ENCODE results near the gene ADGRE3.

ADGRE3 gene

GRCh38 chr19:14689598-14690503 lies 15.2 kb upstream of the ADGRE3 start, which contains the start of gene ZNF333 (continued):
- no peak for TF ChIP-seq ZSCAN16 (tag by site-specific recombination; IDR thresholded peaks at IDR 0.05)
- peak; percentile 68 for TF ChIP-seq ZXDB (tag by site-specific recombination; IDR thresholded peaks at IDR 0.05)
- peak; percentile 95 for TF ChIP-seq ZNF341 (tag by site-specific recombination; IDR thresholded peaks at IDR 0.05; ENCODE audit: low read depth)
- TF ChIP-seq, protein P1, sequence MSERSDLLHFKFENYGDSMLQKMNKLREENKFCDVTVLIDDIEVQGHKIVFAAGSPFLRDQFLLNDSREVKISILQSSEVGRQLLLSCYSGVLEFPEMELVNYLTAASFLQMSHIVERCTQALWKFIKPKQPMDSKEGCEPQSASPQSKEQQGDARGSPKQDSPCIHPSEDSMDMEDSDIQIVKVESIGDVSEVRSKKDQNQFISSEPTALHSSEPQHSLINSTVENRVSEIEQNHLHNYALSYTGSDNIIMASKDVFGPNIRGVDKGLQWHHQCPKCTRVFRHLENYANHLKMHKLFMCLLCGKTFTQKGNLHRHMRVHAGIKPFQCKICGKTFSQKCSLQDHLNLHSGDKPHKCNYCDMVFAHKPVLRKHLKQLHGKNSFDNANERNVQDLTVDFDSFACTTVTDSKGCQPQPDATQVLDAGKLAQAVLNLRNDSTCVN (tag by site-specific recombination; optimal IDR thresholded peaks at IDR 0.05) = peak; percentile 48
- 0 out of 2 replicates have a peak, but pooled peaks have one; percentile 30 for TF ChIP-seq ZNF600 (tag by site-specific recombination; IDR thresholded peaks at IDR 0.05)
- TF ChIP-seq ZNF335 (tag by site-specific recombination; conservative IDR thresholded peaks at IDR 0.05) = peak; percentile 90
- TF ChIP-seq, protein P2, sequence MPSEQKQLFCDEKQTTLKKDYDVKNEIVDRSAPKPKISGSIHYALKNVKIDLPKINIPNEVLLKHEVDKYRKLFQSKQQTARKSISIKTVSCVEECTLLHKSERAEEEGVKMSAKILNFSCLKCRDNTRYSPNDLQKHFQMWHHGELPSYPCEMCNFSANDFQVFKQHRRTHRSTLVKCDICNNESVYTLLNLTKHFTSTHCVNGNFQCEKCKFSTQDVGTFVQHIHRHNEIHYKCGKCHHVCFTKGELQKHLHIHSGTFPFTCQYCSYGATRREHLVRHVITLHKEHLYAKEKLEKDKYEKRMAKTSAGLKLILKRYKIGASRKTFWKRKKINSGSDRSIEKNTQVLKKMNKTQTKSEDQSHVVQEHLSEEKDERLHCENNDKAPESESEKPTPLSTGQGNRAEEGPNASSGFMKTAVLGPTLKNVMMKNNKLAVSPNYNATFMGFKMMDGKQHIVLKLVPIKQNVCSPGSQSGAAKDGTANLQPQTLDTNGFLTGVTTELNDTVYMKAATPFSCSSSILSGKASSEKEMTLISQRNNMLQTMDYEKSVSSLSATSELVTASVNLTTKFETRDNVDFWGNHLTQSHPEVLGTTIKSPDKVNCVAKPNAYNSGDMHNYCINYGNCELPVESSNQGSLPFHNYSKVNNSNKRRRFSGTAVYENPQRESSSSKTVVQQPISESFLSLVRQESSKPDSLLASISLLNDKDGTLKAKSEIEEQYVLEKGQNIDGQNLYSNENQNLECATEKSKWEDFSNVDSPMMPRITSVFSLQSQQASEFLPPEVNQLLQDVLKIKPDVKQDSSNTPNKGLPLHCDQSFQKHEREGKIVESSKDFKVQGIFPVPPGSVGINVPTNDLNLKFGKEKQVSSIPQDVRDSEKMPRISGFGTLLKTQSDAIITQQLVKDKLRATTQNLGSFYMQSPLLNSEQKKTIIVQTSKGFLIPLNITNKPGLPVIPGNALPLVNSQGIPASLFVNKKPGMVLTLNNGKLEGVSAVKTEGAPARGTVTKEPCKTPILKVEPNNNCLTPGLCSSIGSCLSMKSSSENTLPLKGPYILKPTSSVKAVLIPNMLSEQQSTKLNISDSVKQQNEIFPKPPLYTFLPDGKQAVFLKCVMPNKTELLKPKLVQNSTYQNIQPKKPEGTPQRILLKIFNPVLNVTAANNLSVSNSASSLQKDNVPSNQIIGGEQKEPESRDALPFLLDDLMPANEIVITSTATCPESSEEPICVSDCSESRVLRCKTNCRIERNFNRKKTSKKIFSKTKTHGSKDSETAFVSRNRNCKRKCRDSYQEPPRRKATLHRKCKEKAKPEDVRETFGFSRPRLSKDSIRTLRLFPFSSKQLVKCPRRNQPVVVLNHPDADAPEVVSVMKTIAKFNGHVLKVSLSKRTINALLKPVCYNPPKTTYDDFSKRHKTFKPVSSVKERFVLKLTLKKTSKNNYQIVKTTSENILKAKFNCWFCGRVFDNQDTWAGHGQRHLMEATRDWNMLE (tag by site-specific recombination; conservative IDR thresholded peaks at IDR 0.05; ENCODE audit: low read depth) = peak; percentile 94

DNA sequence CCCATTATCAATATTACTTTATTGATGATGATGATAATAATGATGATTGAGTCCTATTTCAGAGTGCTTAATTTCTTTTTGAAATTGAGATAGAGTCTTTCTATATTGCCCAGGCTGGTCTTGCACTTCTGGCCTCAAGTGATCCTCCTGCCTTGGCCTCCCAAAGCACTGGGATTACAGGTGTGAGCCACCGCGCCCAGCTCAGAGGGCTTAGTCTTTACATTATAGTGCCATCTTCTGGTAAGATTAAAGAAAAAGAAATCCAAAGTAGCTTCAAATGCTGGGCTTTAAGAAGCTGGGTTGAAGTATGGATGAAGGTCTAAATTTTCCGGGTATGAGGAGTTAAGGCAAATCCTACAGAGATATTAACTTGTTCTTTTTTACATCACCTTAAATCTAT lies 11.8 kb upstream of the ADGRE3 start:
- H3K4me3 ChIP-seq (ENCODE audit: low read depth, low read length) = no peak overlapping the region
- H3K9me3 ChIP-seq (ENCODE audit: control insufficient read depth, insufficient read depth, low read depth, low read length) = no peaks in the 10 kb centered on the region
- ChIA-PET POLR2A (interaction anchor here (0.5 to 1.2 kb wide), 4 partner anchors 112 to 550 kb away, joined by 3 to 6 read pairs (median 4); no protein-coding TSS in a partner anchor), CTCF (interaction anchor here (0.5 to 9.2 kb wide), 10 partner anchors 9 to 1031 kb away, joined by 3 to 137 read pairs (median 4); partner anchors contain the start of genes ASF1B and NDUFB7)
- H3K27ac ChIP-seq (ENCODE audit: extremely low read depth, low read depth, low read length) = no peak overlapping the region
- H3K36me3 ChIP-seq (ENCODE audit: control insufficient read depth in 2 of 2, insufficient read depth in 1 of 2, low read length in 2 of 2) = no peaks in the 10 kb centered on the region
- H3K4me1 ChIP-seq (ENCODE audit: control insufficient read depth, insufficient read depth, low read length) = no peaks in the 10 kb centered on the region; the same call in 1 of the 2 replicates
- no peak for TF ChIP-seq ZNF777 (tag by site-specific recombination; IDR thresholded peaks at IDR 0.05; ENCODE audit: borderline replicate concordance)
- TF ChIP-seq, protein P3, sequence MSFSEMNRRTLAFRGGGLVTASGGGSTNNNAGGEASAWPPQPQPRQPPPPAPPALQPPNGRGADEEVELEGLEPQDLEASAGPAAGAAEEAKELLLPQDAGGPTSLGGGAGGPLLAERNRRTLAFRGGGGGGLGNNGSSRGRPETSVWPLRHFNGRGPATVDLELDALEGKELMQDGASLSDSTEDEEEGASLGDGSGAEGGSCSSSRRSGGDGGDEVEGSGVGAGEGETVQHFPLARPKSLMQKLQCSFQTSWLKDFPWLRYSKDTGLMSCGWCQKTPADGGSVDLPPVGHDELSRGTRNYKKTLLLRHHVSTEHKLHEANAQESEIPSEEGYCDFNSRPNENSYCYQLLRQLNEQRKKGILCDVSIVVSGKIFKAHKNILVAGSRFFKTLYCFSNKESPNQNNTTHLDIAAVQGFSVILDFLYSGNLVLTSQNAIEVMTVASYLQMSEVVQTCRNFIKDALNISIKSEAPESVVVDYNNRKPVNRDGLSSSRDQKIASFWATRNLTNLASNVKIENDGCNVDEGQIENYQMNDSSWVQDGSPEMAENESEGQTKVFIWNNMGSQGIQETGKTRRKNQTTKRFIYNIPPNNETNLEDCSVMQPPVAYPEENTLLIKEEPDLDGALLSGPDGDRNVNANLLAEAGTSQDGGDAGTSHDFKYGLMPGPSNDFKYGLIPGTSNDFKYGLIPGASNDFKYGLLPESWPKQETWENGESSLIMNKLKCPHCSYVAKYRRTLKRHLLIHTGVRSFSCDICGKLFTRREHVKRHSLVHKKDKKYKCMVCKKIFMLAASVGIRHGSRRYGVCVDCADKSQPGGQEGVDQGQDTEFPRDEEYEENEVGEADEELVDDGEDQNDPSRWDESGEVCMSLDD (tag by site-specific recombination; IDR thresholded peaks at IDR 0.05) = no peak
- TF ChIP-seq ZNF112 (tag by site-specific recombination; IDR thresholded peaks at IDR 0.05) = no peak
- TF ChIP-seq ZNF654 (tag by site-specific recombination; IDR thresholded peaks at IDR 0.05; ENCODE audit: low read depth) = peak; percentile 59
- TF ChIP-seq ATF2 (tag by site-specific recombination; IDR thresholded peaks at IDR 0.05; ENCODE audit: low read depth) = no peak
- no peak for TF ChIP-seq ZNF19 (tag by site-specific recombination; IDR thresholded peaks at IDR 0.05; ENCODE audit: low read depth)
